Activated CD8-positive, alpha-beta T cell treated with anti-CD3 and anti-CD28 coated beads for 36 hours (primary cell): Measurements from ENCODE around the gene AGMAT. TPM values are rescaled to one million over a fixed set of nuclear protein-coding genes. Genes with fewer than 3 reads are reported as not detected.

Source experiments
- ATAC-seq: fragments of 200-7000 bp; cut with Tn5 transposase; one replicate; pipeline ENCODE4 v1.10.0; 2021; ENCODE audit warnings: mild to moderate bottlenecking, moderate library complexity
- CTCF ChIA-PET: fragments of 350-600 bp; sonication (Branson Sonifier 250); formaldehyde crosslinking; loops from one replicate; lab custom pipeline; 2021; ENCODE audit warnings: antibody characterized with exemption; lab: Charles Lee
- POLR2A ChIA-PET: fragments of 350-600 bp; sonication (Branson Sonifier 250); formaldehyde crosslinking; loops from one replicate; lab custom pipeline; 2021; ENCODE audit warnings: antibody characterized with exemption; lab: Charles Lee
- DNase-seq: peaks from one replicate; pipeline ENCODE4 v3.0.0-alpha.2; 2020
- H3K27ac Mint-ChIP-seq: one replicate; pipeline ENCODE4 v1.8.0; 2021; ENCODE audit warnings: mild to moderate bottlenecking, mixed read lengths
- H3K27me3 Mint-ChIP-seq: one replicate; pipeline ENCODE4 v1.8.0; 2021; ENCODE audit warnings: mixed read lengths
- H3K36me3 Mint-ChIP-seq: one replicate; pipeline ENCODE4 v1.8.0; 2021; ENCODE audit warnings: low read depth, mixed read lengths
- H3K4me1 Mint-ChIP-seq: one replicate; pipeline ENCODE4 v1.8.0; 2021; ENCODE audit warnings: low read depth, mixed read lengths
- H3K4me3 Mint-ChIP-seq: one replicate; pipeline ENCODE4 v1.8.0; 2021; ENCODE audit warnings: mild to moderate bottlenecking, moderate library complexity, mixed read lengths
- H3K9me3 Mint-ChIP-seq: one replicate; pipeline ENCODE4 v1.8.0; 2021; ENCODE audit warnings: mixed read lengths
- intact Hi-C: fragments of 100-400 bp; cut with micrococcal nuclease; formaldehyde crosslinking; loops from one replicate; pipeline ENCODE4 v1.10.0; 2022
- total RNA-seq, 2 experiments: library from RNA; stranded (reverse); gene quantifications; one replicate each; pipeline ENCODE4 v1.2.3, GENCODE V29; 2021
- TF ChIP-seq, protein P1 (sequence below): fragments of 200-600 bp; IDR thresholded peaks from one replicate; pipeline ENCODE4 v1.8.0; 2022; ENCODE audit warnings: antibody characterized with exemption, mild to moderate bottlenecking

AGMAT gene
- total RNA-seq, 2 experiments from 2014 or later: 21.6 to 21.9 TPM

DNA sequence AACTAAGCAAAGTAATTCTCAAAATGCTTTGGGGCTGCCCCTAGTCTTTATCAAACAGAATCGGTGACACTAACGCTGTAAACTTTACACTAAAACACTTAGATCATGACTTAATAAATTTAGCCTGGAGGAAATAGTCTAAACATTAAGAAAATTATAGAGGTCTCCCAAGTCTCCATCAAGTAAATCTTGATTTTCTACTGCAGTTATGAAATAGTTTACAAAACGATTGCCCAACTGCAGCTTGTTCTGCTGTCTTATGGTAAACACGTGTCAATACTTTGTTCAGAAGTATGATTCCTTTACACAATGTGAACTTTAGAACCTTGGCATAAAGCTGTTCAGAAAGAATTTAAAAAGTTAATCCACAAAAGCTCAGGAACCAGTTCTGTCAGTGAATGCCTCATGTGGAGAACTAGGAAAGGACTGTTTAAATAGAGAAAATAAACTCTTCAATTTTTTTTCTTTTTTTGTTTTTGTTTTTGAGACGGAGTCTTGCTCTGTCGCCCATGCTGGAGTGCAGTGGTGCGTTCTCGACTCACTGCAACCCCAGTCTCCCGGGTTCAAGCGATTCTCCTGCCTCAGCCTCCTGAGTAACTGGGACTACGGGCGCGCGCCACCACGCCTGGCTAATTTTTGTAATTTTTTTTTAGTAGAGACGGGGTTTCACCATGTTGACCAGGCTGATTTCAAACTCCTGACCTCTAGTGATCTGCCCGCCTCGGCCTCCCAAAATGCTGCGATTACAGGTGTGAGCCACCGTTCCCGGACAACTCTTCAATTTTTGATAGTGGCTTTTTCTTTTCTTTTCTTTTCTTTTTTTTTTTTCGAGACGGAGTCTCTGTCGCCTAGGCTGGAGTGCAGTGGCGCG lies 34.0 kb upstream of the AGMAT start:
- H3K4me1 Mint-ChIP-seq: peaks cover 50% of the 10 kb centered on the region
- H3K9me3 Mint-ChIP-seq: no peaks in the 10 kb centered on the region
- ATAC-seq (no peak), DNase-seq (no peak)
- no peaks in the 10 kb centered on the region for H3K27me3 Mint-ChIP-seq
- ChIA-PET CTCF (interaction anchor here (0.7 to 2.0 kb wide), 4 partner anchors 8 to 78 kb away, joined by 3 to 5 read pairs (median 4); no protein-coding TSS in a partner anchor), POLR2A (interaction anchor here (0.6 to 3.1 kb wide), 11 partner anchors 9 to 215 kb away, joined by 3 to 18 read pairs (median 4); partner anchors contain the start of gene AGMAT)
- peak overlapping the region; percentile 86 for H3K27ac Mint-ChIP-seq
- peaks cover 33% of the 10 kb centered on the region for H3K36me3 Mint-ChIP-seq
- TF ChIP-seq, protein P1, sequence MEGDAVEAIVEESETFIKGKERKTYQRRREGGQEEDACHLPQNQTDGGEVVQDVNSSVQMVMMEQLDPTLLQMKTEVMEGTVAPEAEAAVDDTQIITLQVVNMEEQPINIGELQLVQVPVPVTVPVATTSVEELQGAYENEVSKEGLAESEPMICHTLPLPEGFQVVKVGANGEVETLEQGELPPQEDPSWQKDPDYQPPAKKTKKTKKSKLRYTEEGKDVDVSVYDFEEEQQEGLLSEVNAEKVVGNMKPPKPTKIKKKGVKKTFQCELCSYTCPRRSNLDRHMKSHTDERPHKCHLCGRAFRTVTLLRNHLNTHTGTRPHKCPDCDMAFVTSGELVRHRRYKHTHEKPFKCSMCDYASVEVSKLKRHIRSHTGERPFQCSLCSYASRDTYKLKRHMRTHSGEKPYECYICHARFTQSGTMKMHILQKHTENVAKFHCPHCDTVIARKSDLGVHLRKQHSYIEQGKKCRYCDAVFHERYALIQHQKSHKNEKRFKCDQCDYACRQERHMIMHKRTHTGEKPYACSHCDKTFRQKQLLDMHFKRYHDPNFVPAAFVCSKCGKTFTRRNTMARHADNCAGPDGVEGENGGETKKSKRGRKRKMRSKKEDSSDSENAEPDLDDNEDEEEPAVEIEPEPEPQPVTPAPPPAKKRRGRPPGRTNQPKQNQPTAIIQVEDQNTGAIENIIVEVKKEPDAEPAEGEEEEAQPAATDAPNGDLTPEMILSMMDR: no peak
- intact Hi-C loops: loop anchor here (5.0 kb wide), 1 partner anchor 92 kb away; the partner anchor contains the start of gene DNAJC16
- peak overlapping the region; percentile 83 for H3K4me3 Mint-ChIP-seq

DNA sequence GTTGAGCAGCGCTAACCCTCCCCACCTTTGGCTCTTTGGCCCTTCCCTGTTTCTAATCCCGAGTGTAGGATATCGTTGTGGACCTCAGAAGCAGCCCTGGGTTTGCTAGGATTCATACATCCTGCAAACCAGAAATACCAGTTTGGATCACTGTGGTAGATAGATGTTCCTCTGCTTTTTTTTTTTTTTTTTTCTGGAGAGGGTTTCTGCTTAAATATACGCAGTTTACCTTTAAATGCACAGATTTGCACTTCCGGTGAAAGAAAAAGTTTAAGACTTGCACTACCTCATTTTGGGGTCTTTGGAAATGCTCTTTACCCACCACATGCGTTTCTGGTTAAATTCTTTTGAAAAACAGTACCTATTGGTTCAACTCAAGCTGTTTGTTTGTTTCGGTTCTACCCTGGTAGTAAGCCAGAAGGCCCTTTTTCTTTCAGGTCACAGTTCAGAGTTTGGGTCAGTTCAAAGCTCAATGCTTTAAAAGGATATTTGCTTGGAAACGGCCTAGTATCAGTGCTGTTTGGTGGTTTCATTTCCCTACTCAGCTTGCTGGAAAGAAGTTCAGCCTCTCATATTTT lies 33.3 kb upstream of the AGMAT start:
- ATAC-seq: no peak
- TF ChIP-seq, protein P1: no peak
- peak overlapping the region; percentile 83 for H3K4me3 Mint-ChIP-seq

DNA sequence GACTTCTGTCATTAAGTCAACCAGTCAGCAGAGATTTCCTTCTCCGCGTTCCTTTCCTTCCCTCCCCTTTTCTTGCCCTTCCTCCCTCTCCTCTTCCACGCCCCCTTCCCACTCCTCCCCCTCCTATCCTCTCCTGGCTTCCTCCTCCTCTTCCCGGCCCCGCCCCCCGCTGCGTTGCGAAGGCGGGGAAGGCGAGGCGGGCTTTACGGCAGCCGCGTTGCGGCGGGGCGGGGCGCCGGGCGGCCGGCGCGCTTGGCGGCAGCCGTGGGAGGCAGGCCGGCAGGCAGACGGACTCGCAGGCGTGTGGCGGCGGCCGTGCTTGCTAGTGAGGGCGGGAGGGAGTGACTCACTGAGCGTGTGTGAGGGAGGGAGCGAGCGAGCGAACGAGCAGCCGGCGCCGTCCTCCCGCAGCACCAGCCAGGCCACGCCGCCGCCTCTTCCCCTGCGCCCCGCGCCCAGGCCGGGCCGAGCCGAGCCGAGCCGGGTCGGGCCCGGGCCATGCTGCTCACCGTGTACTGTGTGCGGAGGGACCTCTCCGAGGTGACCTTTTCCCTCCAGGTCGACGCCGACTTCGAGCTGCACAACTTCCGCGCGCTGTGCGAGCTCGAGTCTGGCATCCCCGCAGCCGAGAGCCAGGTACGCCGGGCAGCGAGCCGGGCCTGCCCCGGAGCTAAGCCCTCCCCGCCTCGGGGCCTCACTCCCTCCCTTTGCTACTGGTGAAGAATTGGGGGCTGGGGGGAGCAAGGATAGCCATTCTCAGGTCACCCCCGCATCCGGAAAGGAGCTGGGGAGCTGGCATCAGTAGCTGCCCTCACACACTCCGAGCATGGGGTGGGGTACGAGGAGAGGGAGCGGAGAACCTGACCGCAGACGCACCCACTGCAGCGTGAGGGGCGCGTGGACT lies 32.6 kb upstream of the AGMAT start, which contains the start of gene DDI2:
DDI2 (plus strand) TSS at position 286 of the 904 bp plus-strand sequence; CDS start at position 499, 213 bp downstream.
- TF ChIP-seq, protein P1: no peak
- H3K4me1 Mint-ChIP-seq: peaks cover 42% of the 10 kb centered on the region
- H3K27me3 Mint-ChIP-seq: no peaks in the 10 kb centered on the region
- ChIA-PET CTCF (interaction anchor here (0.8 to 2.0 kb wide), 4 partner anchors 21 to 80 kb away, joined by 3 to 5 read pairs (median 4); partner anchors contain the start of gene AGMAT), POLR2A (interaction anchor here (0.9 to 3.1 kb wide), 10 partner anchors 10 to 217 kb away, joined by 3 to 18 read pairs (median 4); partner anchors contain the start of gene AGMAT)
- DNase-seq (peak; percentile 95), ATAC-seq (peak; percentile 92)
- H3K9me3 Mint-ChIP-seq: no peaks in the 10 kb centered on the region
- H3K36me3 Mint-ChIP-seq: peaks cover 29% of the 10 kb centered on the region
- H3K4me3 Mint-ChIP-seq: peak within 1 kb of the TSS; percentile 83
- intact Hi-C loops: loop anchor here (5.0 kb wide), 1 partner anchor 90 kb away; the partner anchor contains the start of gene DNAJC16
- peak within 1 kb of the TSS; percentile 88 for H3K27ac Mint-ChIP-seq

More for the DNA sequence above, 33.3 kb upstream of the AGMAT start:
- Mint-ChIP-seq H3K27ac (peak overlapping the region; percentile 86), H3K9me3 (no peaks in the 10 kb centered on the region), H3K4me1 (peaks cover 49% of the 10 kb centered on the region), H3K27me3 (no peaks in the 10 kb centered on the region), H3K36me3 (peaks cover 33% of the 10 kb centered on the region)
- CTCF ChIA-PET: interaction anchor here (0.7 to 2.0 kb wide), 5 partner anchors 9 to 79 kb away, joined by 3 to 5 read pairs (median 4); partner anchors contain the start of gene AGMAT
- intact Hi-C loops: loop anchor here (5.0 kb wide), 1 partner anchor 91 kb away; the partner anchor contains the start of gene DNAJC16
- DNase-seq: no peak
- POLR2A ChIA-PET: interaction anchor here (0.6 to 3.1 kb wide), 13 partner anchors 8 to 216 kb away, joined by 3 to 18 read pairs (median 4); partner anchors contain the start of gene AGMAT

DNA sequence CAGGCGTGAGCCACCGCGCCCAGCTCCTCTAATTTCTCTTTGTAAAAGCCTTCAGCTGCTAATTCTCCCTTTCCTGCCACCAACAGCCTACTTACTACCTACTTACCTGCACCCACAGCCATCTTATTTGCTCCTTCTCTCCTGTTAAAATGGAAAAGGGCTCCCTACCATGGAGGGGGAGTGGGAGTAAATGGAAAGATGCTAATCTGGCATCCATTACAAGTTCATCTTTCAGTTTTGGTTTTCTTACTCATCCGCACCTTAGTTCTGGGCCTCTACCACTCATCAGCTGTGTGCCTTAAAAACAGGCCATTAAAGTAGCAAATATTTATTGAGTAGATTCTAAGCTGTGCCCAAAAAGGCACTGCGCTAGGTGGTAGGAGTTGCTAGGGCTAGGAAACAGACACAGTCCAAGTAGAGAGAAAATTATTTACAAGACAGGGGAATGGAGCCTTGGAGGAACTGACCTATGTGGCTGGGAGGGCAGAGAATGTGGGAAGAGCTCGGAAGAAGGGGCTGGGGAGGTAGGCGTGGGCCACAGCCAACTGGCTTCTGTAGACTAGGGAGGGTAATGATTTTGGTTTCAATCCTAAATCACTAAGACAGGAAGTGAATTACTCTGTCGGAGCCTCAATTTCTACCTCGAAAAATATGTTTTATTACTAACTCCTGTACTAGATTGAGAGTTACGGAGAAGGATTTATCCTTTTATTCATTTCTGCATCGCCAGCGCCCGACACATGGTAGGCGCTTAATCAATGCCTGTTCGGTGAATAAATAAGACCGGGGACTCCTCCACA lies 31.7 kb upstream of the AGMAT start:
- no peaks in the 10 kb centered on the region for H3K27me3 Mint-ChIP-seq
- ChIA-PET CTCF (interaction anchor here (1.4 kb wide), 1 partner anchor 13 kb away, joined by 5 read pairs; no protein-coding TSS in a partner anchor), POLR2A (interaction anchor here (1.3 to 3.1 kb wide), 2 partner anchors 12 to 37 kb away, joined by 6 to 14 read pairs; no protein-coding TSS in a partner anchor)
- TF ChIP-seq, protein P1: no peak
- peak overlapping the region; percentile 88 for H3K27ac Mint-ChIP-seq
- no peak for DNase-seq
- H3K36me3 Mint-ChIP-seq: peaks cover 25% of the 10 kb centered on the region
- ATAC-seq: peak; percentile 28
- no peaks in the 10 kb centered on the region for H3K9me3 Mint-ChIP-seq
- peak overlapping the region; percentile 83 for H3K4me3 Mint-ChIP-seq
- intact Hi-C loops: loop anchor here (5.0 kb wide), 1 partner anchor 89 kb away; the partner anchor contains the start of gene DNAJC16
- H3K4me1 Mint-ChIP-seq: peaks cover 36% of the 10 kb centered on the region
